Measurements from ENCODE around the gene ETFBKMT.

The ETFBKMT gene

DNA sequence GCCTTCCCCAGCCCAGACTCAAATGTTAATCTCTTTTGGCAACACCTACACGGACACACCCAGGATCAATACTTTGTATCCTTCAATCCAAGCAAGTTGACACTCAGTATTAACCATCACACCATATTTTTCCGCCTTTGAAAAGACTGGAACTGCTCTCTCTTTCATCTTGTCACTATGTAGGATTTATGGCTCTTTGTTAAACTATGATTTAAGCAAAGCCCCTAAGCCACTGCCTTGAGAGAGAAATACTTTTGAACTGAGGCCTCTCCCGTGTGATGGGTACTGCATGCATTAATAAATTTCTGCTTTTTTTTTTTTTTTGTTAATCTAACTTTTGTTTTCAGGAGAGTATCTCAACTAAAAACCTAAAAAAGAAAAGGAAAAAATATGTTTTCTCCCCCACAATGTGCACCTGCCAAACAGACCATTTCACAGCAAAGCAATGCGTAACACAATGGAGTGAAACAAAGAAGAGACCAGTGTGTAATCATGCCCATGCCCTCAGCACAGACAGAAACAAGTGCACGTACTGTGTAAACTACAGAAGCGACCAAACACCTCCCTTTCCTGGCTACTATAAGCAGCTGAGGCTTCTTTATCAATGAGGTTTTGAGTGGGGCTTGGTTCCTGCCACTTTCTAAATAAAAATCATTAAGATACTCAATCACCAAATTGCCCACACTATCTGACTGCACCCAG, 28.3 kb upstream of the ETFBKMT start:
- Histone ChIP-seq H3K4me1 (ENCODE audit: control insufficient read depth, insufficient read depth, low read length) (peaks cover 4% of the 10 kb centered on the region), H3K27me3 (ENCODE audit: control insufficient read depth, insufficient read depth, low read length, poor library complexity, severe bottlenecking) (no peaks in the 10 kb centered on the region), H3K4me3 (ENCODE audit: insufficient read depth, low read depth, low read length) (no peak overlapping the region), H3K27ac (ENCODE audit: insufficient read depth, low read depth, low read length, poor library complexity, severe bottlenecking) (no peak overlapping the region), H3K9me3 (ENCODE audit: control insufficient read depth, low read length) (no peaks in the 10 kb centered on the region), H3K36me3 (ENCODE audit: control insufficient read depth, insufficient read depth, low read length) (no peaks in the 10 kb centered on the region)
- 94 to 97% methylated on average over 6 of the region's 6 CpGs for WGBS, 2 experiments

DNA sequence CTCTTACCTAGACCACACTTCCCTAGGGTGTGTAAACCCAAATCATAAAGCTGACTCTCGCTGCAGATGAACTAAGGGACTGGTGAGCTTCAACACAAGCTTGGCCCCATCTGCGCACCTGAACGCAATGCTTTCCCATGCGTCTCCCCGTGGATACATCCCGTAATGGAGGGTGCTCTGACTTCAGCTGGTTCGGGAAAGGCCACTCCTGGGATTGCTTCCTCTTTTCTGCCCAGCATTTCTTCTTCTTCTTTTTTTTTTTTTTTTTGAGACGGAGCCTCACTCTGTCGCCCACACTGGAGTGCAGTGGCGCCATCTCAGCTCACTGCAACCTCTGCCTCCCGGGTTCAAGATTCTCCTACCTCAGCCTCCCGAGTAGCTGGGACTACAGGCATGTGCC, 27.7 kb upstream of the ETFBKMT start:
- H3K27me3 ChIP-seq (ENCODE audit: control insufficient read depth, insufficient read depth, low read length, poor library complexity, severe bottlenecking): no peaks in the 10 kb centered on the region
- peaks cover 4% of the 10 kb centered on the region for H3K4me1 ChIP-seq (ENCODE audit: control insufficient read depth, insufficient read depth, low read length)
- H3K27ac ChIP-seq (ENCODE audit: insufficient read depth, low read depth, low read length, poor library complexity, severe bottlenecking): no peak overlapping the region
- no peaks in the 10 kb centered on the region for H3K36me3 ChIP-seq (ENCODE audit: control insufficient read depth, insufficient read depth, low read length)
- WGBS, 2 experiments: 93 to 95% methylated on average over 12 of the region's 12 CpGs
- no peak overlapping the region for H3K4me3 ChIP-seq (ENCODE audit: insufficient read depth, low read depth, low read length)
- no peaks in the 10 kb centered on the region for H3K9me3 ChIP-seq (ENCODE audit: control insufficient read depth, low read length)

GRCh38 chr12:31633464-31633863, 26.0 kb upstream of the ETFBKMT start:
- peaks cover 4% of the 10 kb centered on the region for H3K4me1 ChIP-seq (ENCODE audit: control insufficient read depth, insufficient read depth, low read length)
- H3K4me3 ChIP-seq (ENCODE audit: insufficient read depth, low read depth, low read length): no peak overlapping the region
- H3K36me3 ChIP-seq (ENCODE audit: control insufficient read depth, insufficient read depth, low read length): no peaks in the 10 kb centered on the region
- H3K9me3 ChIP-seq (ENCODE audit: control insufficient read depth, low read length): no peaks in the 10 kb centered on the region
- 80 to 88% methylated on average over 3 to 4 of the region's 4 CpGs for WGBS, 2 experiments
- no peaks in the 10 kb centered on the region for H3K27me3 ChIP-seq (ENCODE audit: control insufficient read depth, insufficient read depth, low read length, poor library complexity, severe bottlenecking)
- H3K27ac ChIP-seq (ENCODE audit: insufficient read depth, low read depth, low read length, poor library complexity, severe bottlenecking): no peak overlapping the region

GRCh38 chr12:31634620-31635019, 24.9 kb upstream of the ETFBKMT start:
- peaks cover 4% of the 10 kb centered on the region for H3K4me1 ChIP-seq (ENCODE audit: control insufficient read depth, insufficient read depth, low read length)
- no peaks in the 10 kb centered on the region for H3K36me3 ChIP-seq (ENCODE audit: control insufficient read depth, insufficient read depth, low read length)
- 93 to 100% methylated on average over 1 of the region's 1 CpG for WGBS, 2 experiments
- no peak overlapping the region for H3K4me3 ChIP-seq (ENCODE audit: insufficient read depth, low read depth, low read length)
- H3K27ac ChIP-seq (ENCODE audit: insufficient read depth, low read depth, low read length, poor library complexity, severe bottlenecking): no peak overlapping the region
- H3K27me3 ChIP-seq (ENCODE audit: control insufficient read depth, insufficient read depth, low read length, poor library complexity, severe bottlenecking): no peaks in the 10 kb centered on the region
- no peaks in the 10 kb centered on the region for H3K9me3 ChIP-seq (ENCODE audit: control insufficient read depth, low read length)

- H3K9me3 ChIP-seq (ENCODE audit: control insufficient read depth, low read length): no peaks in the 10 kb centered on the region
- H3K36me3 ChIP-seq (ENCODE audit: control insufficient read depth, insufficient read depth, low read length): no peaks in the 10 kb centered on the region
- 90 to 92% methylated on average over 11 of the region's 11 CpGs for WGBS, 2 experiments
- no peak overlapping the region for H3K4me3 ChIP-seq (ENCODE audit: insufficient read depth, low read depth, low read length)
- H3K27me3 ChIP-seq (ENCODE audit: control insufficient read depth, insufficient read depth, low read length, poor library complexity, severe bottlenecking): no peaks in the 10 kb centered on the region
- H3K4me1 ChIP-seq (ENCODE audit: control insufficient read depth, insufficient read depth, low read length): no peaks in the 10 kb centered on the region
- H3K27ac ChIP-seq (ENCODE audit: insufficient read depth, low read depth, low read length, poor library complexity, severe bottlenecking): no peak overlapping the region
These were observed 17.9 kb upstream of the ETFBKMT start for GRCh38 chr12:31641509-31642090.

DNA sequence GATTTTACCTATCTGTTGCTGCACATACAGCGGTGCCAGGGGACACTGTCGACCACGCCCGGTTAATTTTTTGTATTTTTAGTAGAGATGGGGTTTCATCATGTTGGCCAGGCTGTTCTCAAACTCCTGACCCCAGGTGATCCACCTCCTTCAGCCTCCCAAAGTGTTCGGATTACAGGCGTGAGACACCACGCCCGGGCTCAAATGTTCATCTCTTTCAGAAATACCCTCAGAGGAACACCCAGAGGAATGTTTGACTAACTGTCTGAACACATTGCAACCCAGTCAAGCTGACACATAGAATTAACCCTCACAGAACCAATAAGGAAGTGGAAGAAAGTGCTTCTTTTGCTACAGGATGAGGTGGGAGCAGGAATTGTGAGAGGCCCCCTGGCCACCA, 15.0 kb upstream of the ETFBKMT start:
- no peaks in the 10 kb centered on the region for H3K9me3 ChIP-seq (ENCODE audit: control insufficient read depth, low read length)
- no peaks in the 10 kb centered on the region for H3K36me3 ChIP-seq (ENCODE audit: control insufficient read depth, insufficient read depth, low read length)
- no peak overlapping the region for H3K27ac ChIP-seq (ENCODE audit: insufficient read depth, low read depth, low read length, poor library complexity, severe bottlenecking)
- 87 to 88% methylated on average over 8 of the region's 8 CpGs for WGBS, 2 experiments
- H3K4me3 ChIP-seq (ENCODE audit: insufficient read depth, low read depth, low read length): no peak overlapping the region
- H3K27me3 ChIP-seq (ENCODE audit: control insufficient read depth, insufficient read depth, low read length, poor library complexity, severe bottlenecking): no peaks in the 10 kb centered on the region
- no peaks in the 10 kb centered on the region for H3K4me1 ChIP-seq (ENCODE audit: control insufficient read depth, insufficient read depth, low read length)

- H3K9me3 ChIP-seq (ENCODE audit: control insufficient read depth, low read length): no peaks in the 10 kb centered on the region
- 94 to 95% methylated on average over 4 to 5 of the region's 5 CpGs for WGBS, 2 experiments
- no peaks in the 10 kb centered on the region for H3K27me3 ChIP-seq (ENCODE audit: control insufficient read depth, insufficient read depth, low read length, poor library complexity, severe bottlenecking)
- no peak overlapping the region for H3K4me3 ChIP-seq (ENCODE audit: insufficient read depth, low read depth, low read length)
- no peaks in the 10 kb centered on the region for H3K4me1 ChIP-seq (ENCODE audit: control insufficient read depth, insufficient read depth, low read length)
- H3K36me3 ChIP-seq (ENCODE audit: control insufficient read depth, insufficient read depth, low read length): no peaks in the 10 kb centered on the region
- H3K27ac ChIP-seq (ENCODE audit: insufficient read depth, low read depth, low read length, poor library complexity, severe bottlenecking): no peak overlapping the region
These were observed 13.6 kb upstream of the ETFBKMT start for GRCh38 chr12:31645924-31646323.

GRCh38 chr12:31647086-31647491, 12.4 kb upstream of the ETFBKMT start:
- no peak overlapping the region for H3K27ac ChIP-seq (ENCODE audit: insufficient read depth, low read depth, low read length, poor library complexity, severe bottlenecking)
- WGBS, 2 experiments: 90 to 92% methylated on average over 7 of the region's 7 CpGs

DNA sequence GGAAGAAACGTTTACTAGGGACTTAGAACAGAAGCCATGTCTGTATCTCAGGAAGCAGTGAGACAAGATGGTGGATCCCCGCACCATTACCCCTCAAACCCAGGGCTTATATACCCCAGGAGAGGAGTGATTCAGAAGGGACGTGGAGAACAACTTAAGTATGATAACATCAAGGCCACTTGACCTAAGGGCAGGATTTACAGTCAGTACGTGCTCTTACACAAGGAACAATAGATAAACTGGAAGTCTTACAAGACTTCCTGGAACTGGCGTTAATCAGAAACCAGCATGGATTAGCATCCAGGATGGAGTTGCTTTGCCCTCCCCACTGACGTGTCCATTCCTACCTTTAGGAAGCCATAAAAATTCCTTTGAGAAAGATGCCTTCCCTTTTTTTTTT, 8.6 kb upstream of the ETFBKMT start:
- no peaks in the 10 kb centered on the region for H3K36me3 ChIP-seq (ENCODE audit: control insufficient read depth, insufficient read depth, low read length)
- H3K4me3 ChIP-seq (ENCODE audit: insufficient read depth, low read depth, low read length): no peak overlapping the region
- no peak overlapping the region for H3K27ac ChIP-seq (ENCODE audit: insufficient read depth, low read depth, low read length, poor library complexity, severe bottlenecking)
- H3K27me3 ChIP-seq (ENCODE audit: control insufficient read depth, insufficient read depth, low read length, poor library complexity, severe bottlenecking): no peaks in the 10 kb centered on the region
- H3K4me1 ChIP-seq (ENCODE audit: control insufficient read depth, insufficient read depth, low read length): no peaks in the 10 kb centered on the region
- H3K9me3 ChIP-seq (ENCODE audit: control insufficient read depth, low read length): no peaks in the 10 kb centered on the region
- 89 to 90% methylated on average over 6 of the region's 6 CpGs for WGBS, 2 experiments

More at GRCh38 chr12:31647086-31647491, 12.4 kb upstream of the ETFBKMT start:
- Histone ChIP-seq H3K9me3 (ENCODE audit: control insufficient read depth, low read length) (no peaks in the 10 kb centered on the region), H3K4me1 (ENCODE audit: control insufficient read depth, insufficient read depth, low read length) (no peaks in the 10 kb centered on the region), H3K4me3 (ENCODE audit: insufficient read depth, low read depth, low read length) (no peak overlapping the region), H3K27me3 (ENCODE audit: control insufficient read depth, insufficient read depth, low read length, poor library complexity, severe bottlenecking) (no peaks in the 10 kb centered on the region), H3K36me3 (ENCODE audit: control insufficient read depth, insufficient read depth, low read length) (no peaks in the 10 kb centered on the region)

GRCh38 chr12:31651893-31652521, 7.5 kb upstream of the ETFBKMT start:
- Histone ChIP-seq H3K27ac (ENCODE audit: insufficient read depth, low read depth, low read length, poor library complexity, severe bottlenecking) (no peak overlapping the region), H3K4me1 (ENCODE audit: control insufficient read depth, insufficient read depth, low read length) (no peaks in the 10 kb centered on the region), H3K4me3 (ENCODE audit: insufficient read depth, low read depth, low read length) (no peak overlapping the region), H3K9me3 (ENCODE audit: control insufficient read depth, low read length) (no peaks in the 10 kb centered on the region), H3K36me3 (ENCODE audit: control insufficient read depth, insufficient read depth, low read length) (no peaks in the 10 kb centered on the region), H3K27me3 (ENCODE audit: control insufficient read depth, insufficient read depth, low read length, poor library complexity, severe bottlenecking) (no peaks in the 10 kb centered on the region)
- WGBS, 2 experiments: 93 to 95% methylated on average over 18 of the region's 18 CpGs

Data from ectodermal cell (in vitro differentiated cells).